Gastrocnemius medialis (tissue), 4 donors: ENCODE measurements around the gene TRIM43. TPM values are rescaled to one million over a fixed set of nuclear protein-coding genes. Genes with fewer than 3 reads are reported as not detected.
A peak's percentile ranks its signal among the peaks of the same experiment; 100 is the strongest.
"Not testable (repeated sequence)": the region's sequence is repeated elsewhere in the genome, so short reads cannot be mapped to it uniquely, and the experiment has no call there.

ENCODE experiments used
- ATAC-seq, 2 donors: fragments of 150-250 bp; one replicate each; pipeline ENCODE4 v1.9.1; 2016
- DNase-seq, 2 donors: peaks; one replicate each; pipeline ENCODE4 v3.0.0-alpha.2; 2019
- H3K27ac ChIP-seq, 4 donors: fragments of 200-600 bp; sonication (generic); 1 replicate in 1 of 4; 2 replicates in 3 of 4; pipeline ENCODE4 v1.5.1; 2016 to 2018; ENCODE audit warnings: mild to moderate bottlenecking in 2 of 4, moderate library complexity in 1 of 4
- H3K27me3 ChIP-seq, 3 donors: fragments of 200-600 bp; sonication (generic) in 2 of 3; 1 replicate in 1 of 3; 2 replicates in 2 of 3; pipeline versions ENCODE4 v1.5.1 to v1.6.0; 2016 to 2019; ENCODE audit warnings: mild to moderate bottlenecking in 1 of 3, moderate library complexity in 1 of 3
- H3K36me3 ChIP-seq, 2 donors: fragments of 200-600 bp; sonication (generic) in 1 of 2; one replicate each; pipeline ENCODE4 v1.5.1; 2017 to 2018
- H3K4me1 ChIP-seq, 2 donors: fragments of 200-600 bp; sonication (generic) in 1 of 2; one replicate each; pipeline ENCODE4 v1.5.1; 2016 to 2017; ENCODE audit warnings: mild to moderate bottlenecking in 2 of 2
- H3K4me3 ChIP-seq, 4 donors: fragments of 200-600 bp; sonication (generic) in 3 of 4; 1 replicate in 1 of 4; 2 replicates in 3 of 4; pipeline ENCODE4 v1.5.1; 2016 to 2019; ENCODE audit warnings: mild to moderate bottlenecking in 2 of 4
- H3K9me3 ChIP-seq, 3 donors: fragments of 200-600 bp; sonication (generic) in 2 of 3; 1 replicate in 1 of 3; 2 replicates in 2 of 3; pipeline ENCODE4 v1.5.1; 2016 to 2019
- in situ Hi-C, 4 donors: fragments of 200-750 bp; cut with MboI; loops; one replicate each; pipeline versions ENCODE4 v1.15.0 to v1.8.0; 2017; ENCODE audit warnings: low sequenced_read_pairs in 4 of 4
- intact Hi-C: fragments of 100-400 bp; cut with DNase I; formaldehyde crosslinking; loops from one replicate; pipeline ENCODE4 v1.15.1; 2023; ENCODE audit warnings: low total_unique reads
- total RNA-seq, 4 donors: library from RNA; depleted of rRNA; stranded (reverse); fragments of >200 nt; gene quantifications; one replicate each; pipeline versions ENCODE4 v1.1.0 to v1.2.3, GENCODE V29; 2016

TRIM43 gene
- total RNA-seq, 4 donors from 2014 or later, result not detected

- intact Hi-C loops, in situ Hi-C loops, H3K9me3 ChIP-seq, H3K4me3 ChIP-seq, H3K27me3 ChIP-seq, ATAC-seq, H3K36me3 ChIP-seq, DNase-seq, H3K27ac ChIP-seq, H3K4me1 ChIP-seq: not testable (repeated sequence)
Observed at GRCh38 chr2:95602146-95602545, 10.3 kb downstream of the TRIM43 start.

- H3K27me3 ChIP-seq, H3K9me3 ChIP-seq, in situ Hi-C loops, H3K27ac ChIP-seq, H3K4me3 ChIP-seq, DNase-seq, H3K36me3 ChIP-seq, ATAC-seq, H3K4me1 ChIP-seq, intact Hi-C loops: not testable (repeated sequence)
Observed at GRCh38 chr2:95608356-95608755, 16.6 kb downstream of the TRIM43 start.

- H3K27ac ChIP-seq, H3K36me3 ChIP-seq, ATAC-seq, H3K4me3 ChIP-seq, intact Hi-C loops, in situ Hi-C loops, H3K27me3 ChIP-seq, H3K4me1 ChIP-seq, H3K9me3 ChIP-seq, DNase-seq: not testable (repeated sequence)
Observed at GRCh38 chr2:95609764-95610163, 18.0 kb downstream of the TRIM43 start.

GRCh38 chr2:95613048-95613447, 21.2 kb downstream of the TRIM43 start:
- in situ Hi-C loops, intact Hi-C loops: not testable (repeated sequence)

GRCh38 chr2:95622728-95623127, 30.9 kb downstream of the TRIM43 start:
- H3K4me1 ChIP-seq, H3K36me3 ChIP-seq, H3K27ac ChIP-seq, H3K9me3 ChIP-seq, intact Hi-C loops, H3K4me3 ChIP-seq, in situ Hi-C loops, H3K27me3 ChIP-seq, DNase-seq, ATAC-seq: not testable (repeated sequence)

More at GRCh38 chr2:95613048-95613447, 21.2 kb downstream of the TRIM43 start:
- ATAC-seq, H3K36me3 ChIP-seq, H3K4me3 ChIP-seq, DNase-seq, H3K4me1 ChIP-seq, H3K27me3 ChIP-seq, H3K9me3 ChIP-seq, H3K27ac ChIP-seq: not testable (repeated sequence)

GRCh38 chr2:95630987-95631386, 39.2 kb downstream of the TRIM43 start:
- intact Hi-C loops, H3K27me3 ChIP-seq, DNase-seq, ATAC-seq, H3K9me3 ChIP-seq, H3K27ac ChIP-seq, H3K36me3 ChIP-seq, H3K4me1 ChIP-seq, in situ Hi-C loops, H3K4me3 ChIP-seq: not testable (repeated sequence)

GRCh38 chr2:95633626-95634259, 41.9 kb downstream of the TRIM43 start:
- H3K9me3 ChIP-seq, in situ Hi-C loops, H3K4me1 ChIP-seq, H3K27me3 ChIP-seq, H3K36me3 ChIP-seq, intact Hi-C loops, H3K4me3 ChIP-seq, DNase-seq, H3K27ac ChIP-seq: not testable (repeated sequence)
- ATAC-seq, result peak; percentile 58 to 65

- DNase-seq, H3K27ac ChIP-seq, H3K4me1 ChIP-seq, H3K27me3 ChIP-seq, ATAC-seq, intact Hi-C loops, H3K9me3 ChIP-seq, H3K36me3 ChIP-seq, in situ Hi-C loops, H3K4me3 ChIP-seq: not testable (repeated sequence)
Observed at GRCh38 chr2:95640515-95641288, 48.9 kb downstream of the TRIM43 start.

GRCh38 chr2:95641289-95641575, 49.4 kb downstream of the TRIM43 start:
- H3K27me3 ChIP-seq, DNase-seq, H3K27ac ChIP-seq, ATAC-seq, H3K4me1 ChIP-seq, in situ Hi-C loops, intact Hi-C loops, H3K4me3 ChIP-seq, H3K9me3 ChIP-seq, H3K36me3 ChIP-seq: not testable (repeated sequence)

- DNase-seq, H3K36me3 ChIP-seq, H3K4me1 ChIP-seq, H3K9me3 ChIP-seq, H3K27ac ChIP-seq, in situ Hi-C loops, H3K4me3 ChIP-seq, ATAC-seq, intact Hi-C loops, H3K27me3 ChIP-seq: not testable (repeated sequence)
Observed at GRCh38 chr2:95641787-95642186, 50.0 kb downstream of the TRIM43 start.

- H3K27ac ChIP-seq, intact Hi-C loops, DNase-seq, H3K4me3 ChIP-seq, H3K27me3 ChIP-seq, H3K36me3 ChIP-seq, ATAC-seq, H3K9me3 ChIP-seq, in situ Hi-C loops, H3K4me1 ChIP-seq: not testable (repeated sequence)
Observed at GRCh38 chr2:95642360-95642759, 50.6 kb downstream of the TRIM43 start.

GRCh38 chr2:95642951-95643350, 51.1 kb downstream of the TRIM43 start:
- DNase-seq, ATAC-seq, in situ Hi-C loops, H3K27me3 ChIP-seq, H3K4me3 ChIP-seq, H3K9me3 ChIP-seq, H3K27ac ChIP-seq, H3K36me3 ChIP-seq, intact Hi-C loops, H3K4me1 ChIP-seq: not testable (repeated sequence)
